ENCODE measurements around the gene IL16.

Gene IL16

DNA sequence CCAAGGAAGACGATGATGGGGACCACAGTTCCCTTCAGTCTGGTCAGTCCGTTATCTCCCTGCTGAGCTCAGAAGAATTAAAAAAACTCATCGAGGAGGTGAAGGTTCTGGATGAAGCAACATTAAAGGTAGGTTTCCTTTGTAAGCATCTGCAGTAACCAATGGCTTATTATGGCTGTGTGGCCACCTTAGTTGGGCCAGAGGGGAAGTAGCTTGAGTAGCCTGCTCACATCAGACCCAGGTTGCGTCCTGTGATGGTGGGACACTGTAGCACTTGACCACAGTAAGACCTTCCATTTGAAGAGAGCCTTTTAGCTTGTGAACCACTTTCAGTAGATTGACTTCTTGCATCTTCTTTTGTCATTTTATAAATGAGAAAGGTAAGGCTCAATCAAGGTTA lies 104.7 kb downstream of the IL16 start:
- TF ChIP-seq, protein P1, sequence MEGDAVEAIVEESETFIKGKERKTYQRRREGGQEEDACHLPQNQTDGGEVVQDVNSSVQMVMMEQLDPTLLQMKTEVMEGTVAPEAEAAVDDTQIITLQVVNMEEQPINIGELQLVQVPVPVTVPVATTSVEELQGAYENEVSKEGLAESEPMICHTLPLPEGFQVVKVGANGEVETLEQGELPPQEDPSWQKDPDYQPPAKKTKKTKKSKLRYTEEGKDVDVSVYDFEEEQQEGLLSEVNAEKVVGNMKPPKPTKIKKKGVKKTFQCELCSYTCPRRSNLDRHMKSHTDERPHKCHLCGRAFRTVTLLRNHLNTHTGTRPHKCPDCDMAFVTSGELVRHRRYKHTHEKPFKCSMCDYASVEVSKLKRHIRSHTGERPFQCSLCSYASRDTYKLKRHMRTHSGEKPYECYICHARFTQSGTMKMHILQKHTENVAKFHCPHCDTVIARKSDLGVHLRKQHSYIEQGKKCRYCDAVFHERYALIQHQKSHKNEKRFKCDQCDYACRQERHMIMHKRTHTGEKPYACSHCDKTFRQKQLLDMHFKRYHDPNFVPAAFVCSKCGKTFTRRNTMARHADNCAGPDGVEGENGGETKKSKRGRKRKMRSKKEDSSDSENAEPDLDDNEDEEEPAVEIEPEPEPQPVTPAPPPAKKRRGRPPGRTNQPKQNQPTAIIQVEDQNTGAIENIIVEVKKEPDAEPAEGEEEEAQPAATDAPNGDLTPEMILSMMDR (IDR thresholded peaks at IDR 0.05; ENCODE audit: insufficient read depth, missing control alignments): no peak
- FAIRE-seq (no peak), DNase-seq (ENCODE audit: insufficient read length, low spot score) (no peak)

DNA sequence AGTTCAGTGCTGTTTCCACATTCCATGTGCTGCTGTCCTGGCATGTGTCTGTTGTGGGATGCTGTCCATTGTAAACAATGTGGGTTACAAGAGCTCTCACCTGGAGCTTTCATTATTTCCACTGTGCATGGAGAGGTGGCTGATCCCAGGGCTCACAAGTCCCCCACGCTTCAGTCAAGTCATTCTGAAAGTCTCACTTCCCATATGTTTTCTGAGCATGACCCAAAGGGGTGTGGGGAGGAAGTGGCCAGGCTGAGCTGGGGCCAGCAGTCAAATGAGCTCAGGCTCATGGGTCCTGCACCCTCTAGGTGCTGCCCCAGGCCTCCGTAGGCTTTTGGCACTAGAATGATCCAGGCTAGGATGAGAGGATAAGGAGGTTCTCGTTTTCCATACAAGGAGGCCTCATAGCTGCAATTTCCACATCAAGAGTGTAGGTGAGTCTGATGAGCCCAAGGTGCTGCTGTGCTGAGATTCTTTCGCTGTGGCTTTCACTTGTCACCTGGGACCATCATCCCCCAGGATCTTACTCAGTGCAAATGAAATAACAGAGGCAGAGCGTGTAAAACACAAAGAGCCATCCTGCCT lies 105.2 kb downstream of the IL16 start:
- FAIRE-seq (no peak), DNase-seq (ENCODE audit: insufficient read length, low spot score) (no peak)
- TF ChIP-seq, protein P1 (IDR thresholded peaks at IDR 0.05; ENCODE audit: insufficient read depth, missing control alignments): no peak

DNA sequence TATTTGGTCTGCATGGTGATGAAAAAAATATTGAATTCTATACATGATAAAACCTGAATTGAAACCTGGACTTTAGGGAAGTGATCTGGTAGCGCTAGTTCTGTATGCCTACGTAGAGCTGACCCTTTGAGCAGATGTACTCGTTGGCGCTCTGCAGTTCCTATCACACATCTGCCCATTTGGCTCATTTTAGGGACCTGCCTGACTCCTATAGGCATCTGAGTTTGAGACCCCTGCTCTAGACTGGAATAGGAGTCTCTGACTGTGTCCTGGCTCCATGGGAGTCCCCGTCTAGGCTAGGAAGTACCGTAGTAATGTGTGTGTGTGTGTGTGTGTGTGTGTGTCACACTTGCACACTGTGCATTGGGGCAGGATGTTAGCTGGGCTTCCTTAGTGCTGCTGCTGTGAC lies 106.0 kb downstream of the IL16 start:
- DNase-seq (ENCODE audit: insufficient read length, low spot score) (no peak), FAIRE-seq (no peak)
- TF ChIP-seq, protein P1 (IDR thresholded peaks at IDR 0.05; ENCODE audit: insufficient read depth, missing control alignments): no peak

DNA sequence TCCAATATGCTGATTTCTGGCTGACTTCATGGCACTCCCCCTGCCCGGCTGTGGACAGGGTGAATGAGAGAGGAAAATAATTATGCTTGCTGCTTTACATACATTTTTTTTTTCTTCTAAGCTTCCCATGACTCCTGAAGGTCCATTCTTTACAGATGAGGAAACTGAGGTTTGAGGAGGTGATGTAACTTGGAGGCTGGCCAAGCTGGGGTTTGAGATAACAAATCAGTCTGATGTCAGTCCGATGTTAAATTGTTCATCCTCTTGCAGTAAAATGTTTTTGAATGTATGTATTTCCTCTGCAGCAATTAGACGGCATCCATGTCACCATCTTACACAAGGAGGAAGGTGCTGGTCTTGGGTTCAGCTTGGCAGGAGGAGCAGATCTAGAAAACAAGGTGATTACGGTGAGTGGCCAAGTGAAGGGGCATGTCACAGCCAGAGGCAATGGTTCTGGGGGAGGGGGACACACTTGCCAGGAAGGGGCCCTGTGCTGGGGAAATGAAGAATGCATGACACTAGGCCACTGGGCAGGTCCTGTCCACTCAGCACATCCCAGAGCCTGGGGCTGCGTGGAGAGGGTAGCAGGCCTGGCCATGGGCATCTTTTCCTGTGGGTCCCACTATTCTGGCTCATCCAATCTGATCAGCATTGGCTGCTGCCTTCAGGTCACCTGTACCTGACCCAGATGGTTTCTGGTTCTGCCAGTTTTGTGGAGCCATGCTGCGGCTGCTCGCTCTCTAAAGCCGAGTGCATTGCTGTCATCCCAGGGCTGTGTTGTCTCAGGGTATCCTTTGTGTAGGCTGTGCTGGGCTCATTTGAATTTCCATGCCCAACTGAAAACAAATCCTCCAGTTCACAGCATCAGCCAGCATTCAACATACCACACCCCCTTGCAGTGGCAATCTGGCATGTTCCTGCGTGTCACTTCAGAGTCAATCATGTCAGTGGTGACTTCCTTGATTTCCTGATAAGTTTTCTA lies 106.9 kb downstream of the IL16 start:
- no peak for FAIRE-seq
- DNase-seq (ENCODE audit: insufficient read length, low spot score): no peak
- TF ChIP-seq, protein P1 (IDR thresholded peaks at IDR 0.05; ENCODE audit: insufficient read depth, missing control alignments): no peak

DNA sequence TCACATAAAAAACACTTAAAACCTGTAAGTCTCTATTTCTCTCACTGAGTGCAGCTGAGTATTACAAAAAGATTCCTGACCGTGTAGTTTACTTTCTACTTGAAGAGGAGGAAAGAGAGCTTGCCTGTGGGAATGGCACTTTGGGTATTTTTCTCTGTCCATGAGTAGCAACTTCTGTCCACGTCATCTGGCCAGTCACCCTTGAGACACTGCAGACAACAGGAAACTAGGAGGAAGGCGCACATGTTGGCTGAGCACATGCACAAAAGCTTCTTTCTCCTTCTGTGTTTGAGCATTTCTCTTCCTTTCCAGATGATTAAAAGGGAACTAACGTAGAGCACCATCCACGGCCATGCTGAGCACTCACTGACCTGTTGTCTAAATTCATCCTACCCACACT lies 107.5 kb downstream of the IL16 start:
- no peak for DNase-seq (ENCODE audit: insufficient read length, low spot score)
- no peak for FAIRE-seq
- TF ChIP-seq, protein P1 (IDR thresholded peaks at IDR 0.05; ENCODE audit: insufficient read depth, missing control alignments): no peak

DNA sequence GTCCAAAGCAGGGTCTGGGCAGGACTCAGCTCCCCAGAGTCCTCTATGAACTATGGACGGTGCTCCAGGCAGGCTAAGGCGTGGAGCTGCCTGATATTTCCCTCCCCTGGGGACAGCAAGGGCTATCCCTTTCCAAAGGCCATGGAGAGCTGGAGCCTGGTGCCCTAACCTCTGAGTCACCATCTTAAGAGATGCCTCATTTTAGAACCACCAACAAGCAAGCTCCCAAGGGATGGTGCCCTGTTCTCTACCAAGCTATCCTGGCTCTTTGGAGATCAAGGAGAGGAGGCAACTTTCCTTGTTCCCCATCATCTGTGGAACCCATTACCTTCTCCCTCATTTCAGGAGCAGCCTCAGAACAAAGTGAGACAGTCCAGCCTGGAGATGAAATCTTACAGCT lies 111.6 kb downstream of the IL16 start:
- FAIRE-seq (no peak), DNase-seq (ENCODE audit: insufficient read length, low spot score) (no peak)
- TF ChIP-seq, protein P1 (IDR thresholded peaks at IDR 0.05; ENCODE audit: insufficient read depth, missing control alignments): no peak

Measured in D721Med (cell line).